HCT116 (cell line): Measurements from ENCODE around the gene RNF112. TPM values are rescaled to one million over a fixed set of nuclear protein-coding genes. Genes with fewer than 3 reads are reported as not detected.

Experiments used
- ATAC-seq: fragments of 200-7000 bp; cut with Tn5 transposase; 2 replicates; pipeline ENCODE4 v1.9.1; 2020; ENCODE audit warnings: mild to moderate bottlenecking, moderate library complexity
- BruUV-seq: library from RNA; stranded (reverse); fragments of 400-500 nt; replicated peaks from 2 replicates; lab custom pipeline; 2021; lab: Mats Ljungman, UMichigan
- CTCF ChIA-PET: fragments of 300-600 bp; sonication (Branson Sonifier 250); formaldehyde crosslinking; loops from one replicate; lab custom pipeline; 2021; ENCODE audit warnings: antibody characterized with exemption; lab: Charles Lee
- POLR2A ChIA-PET: fragments of 300-600, 350-600 bp; sonication (Branson Sonifier 250); formaldehyde crosslinking; loops from one replicate; lab custom pipeline; 2021; ENCODE audit warnings: antibody characterized with exemption; lab: Charles Lee
- RAD21 ChIA-PET, 2 experiments: fragments of 300-600 bp; sonication (Branson Sonifier 250); formaldehyde crosslinking; loops; one replicate each; lab custom pipeline; 2023; ENCODE audit warnings: low total read pairs in 2 of 2; ENCODE audit not compliant: uncharacterized antibody in 2 of 2, unreplicated experiment in 2 of 2, low non-redundant PET in 1 of 2; lab: Charles Lee
- DNase-seq: peaks from one replicate; pipeline ENCODE4 v3.0.0-alpha.2; 2010; ENCODE audit warnings: low read depth, low spot score
- H2AFZ ChIP-seq: fragments of 200-600 bp; shearing (Covaris generic), sonication (generic); 2 replicates; pipeline ENCODE4 v1.6.1; 2017; ENCODE audit warnings: low read depth, mixed run types, mixed read lengths, antibody characterized with exemption, low read length; ENCODE audit not compliant: poor library complexity, severe bottlenecking
- H3K27ac ChIP-seq: 2 replicates; pipeline ENCODE4 v1.5.1; 2012; ENCODE audit warnings: low read depth, low read length
- H3K27me3 ChIP-seq: fragments of 200-600 bp; sonication (generic); 2 replicates; pipeline ENCODE4 v1.6.1; 2016; ENCODE audit warnings: mixed run types, low read length, mixed read lengths; ENCODE audit not compliant: insufficient read depth
- H3K36me3 ChIP-seq, 2 experiments: fragments of 200-500 bp in 1 of 2; fragments of 200-600 bp in 1 of 2; sonication (Bioruptor generic) in 1 of 2; sonication (generic) in 1 of 2; 2 replicates each; pipeline versions ENCODE4 v1.5.1 to v1.6.1; 2014 to 2016; ENCODE audit warnings: low read length in 2 of 2, inconsistent platforms in 1 of 2, mixed read lengths in 1 of 2, mixed run types in 1 of 2; ENCODE audit not compliant: insufficient read depth in 2 of 2, control insufficient read depth in 1 of 2
- H3K4me1 ChIP-seq, 2 experiments: fragments of 200-600 bp in 1 of 2; sonication (generic) in 1 of 2; 2 replicates each; pipeline versions ENCODE4 v1.5.1 to v1.6.1; 2012 to 2017; ENCODE audit warnings: low read length in 2 of 2, inconsistent platforms in 1 of 2, mild to moderate bottlenecking in 1 of 2, mixed read lengths in 1 of 2, mixed run types in 1 of 2, moderate library complexity in 1 of 2; ENCODE audit not compliant: insufficient read depth in 2 of 2, control insufficient read depth in 1 of 2
- H3K4me2 ChIP-seq: fragments of 200-600 bp; sonication (generic); 2 replicates; pipeline ENCODE4 v1.6.1; 2017; ENCODE audit warnings: mixed run types, low read length, mixed read lengths
- H3K4me3 ChIP-seq, 2 experiments: fragments of 200-600 bp in 1 of 2; sonication (generic) in 1 of 2; replicated peaks in 1 of 2; 2 replicates each; pipeline ENCODE4 v1.5.1; 2011 to 2016; ENCODE audit warnings: low read length in 2 of 2, control low read depth in 1 of 2, low read depth in 1 of 2, mild to moderate bottlenecking in 1 of 2, mixed read lengths in 1 of 2, mixed run types in 1 of 2
- H3K79me2 ChIP-seq: fragments of 200-600 bp; sonication (generic); 2 replicates; pipeline ENCODE4 v1.6.1; 2017; ENCODE audit warnings: mild to moderate bottlenecking, mixed run types, low read length, moderate library complexity, mixed read lengths; ENCODE audit not compliant: insufficient read depth
- H3K9ac ChIP-seq: fragments of 200-600 bp; sonication (generic); 2 replicates; pipeline ENCODE4 v1.6.1; 2016; ENCODE audit warnings: low read length, mixed read lengths
- H3K9me2 ChIP-seq: fragments of 200-600 bp; sonication (generic), shearing (Covaris generic); 2 replicates; pipeline ENCODE4 v1.6.1; 2017; ENCODE audit warnings: mixed run types, mild to moderate bottlenecking, moderate library complexity; ENCODE audit not compliant: insufficient read depth
- H3K9me3 ChIP-seq, 2 experiments: fragments of 200-500 bp in 1 of 2; fragments of 200-600 bp in 1 of 2; sonication (Bioruptor generic) in 1 of 2; sonication (generic) in 1 of 2; 2 replicates each; pipeline ENCODE4 v1.6.1; 2014 to 2017; ENCODE audit warnings: low read length in 2 of 2, mixed read lengths in 2 of 2, inconsistent platforms in 1 of 2, low read depth in 1 of 2, mild to moderate bottlenecking in 1 of 2, mixed run types in 1 of 2, moderate library complexity in 1 of 2; ENCODE audit not compliant: control insufficient read depth in 1 of 2, insufficient read depth in 1 of 2
- H4K20me1 ChIP-seq: fragments of 200-600 bp; sonication (generic), shearing (Covaris generic); 2 replicates; pipeline ENCODE4 v1.6.1; 2017; ENCODE audit warnings: mixed run types, mild to moderate bottlenecking, moderate library complexity; ENCODE audit not compliant: insufficient read depth
- ATF3 ChIP-seq: IDR thresholded peaks from 2 replicates; pipeline ENCODE4 v1.6.1; 2012
- CBX3 ChIP-seq: IDR thresholded peaks from 2 replicates; pipeline ENCODE4 v1.6.1; 2012; ENCODE audit warnings: low read depth
- EGR1 ChIP-seq: IDR thresholded peaks from 2 replicates; pipeline ENCODE4 v1.6.1; 2012; ENCODE audit warnings: low read depth
- EZH2phosphoT487 ChIP-seq: fragments of 200-600 bp; IDR thresholded peaks from 2 replicates; pipeline ENCODE4 v1.6.1; 2018; ENCODE audit warnings: antibody characterized with exemption, borderline replicate concordance
- FOSL1 ChIP-seq: IDR thresholded peaks from 2 replicates; pipeline ENCODE4 v1.6.1; 2012; ENCODE audit warnings: low read depth
- JUND ChIP-seq: IDR thresholded peaks from 2 replicates; pipeline ENCODE4 v1.6.1; 2012
- MAX ChIP-seq: IDR thresholded peaks from 2 replicates; pipeline ENCODE4 v1.6.1; 2012
- POLR2A ChIP-seq: IDR thresholded peaks from 2 replicates; pipeline ENCODE4 v1.7.0; 2011; ENCODE audit warnings: borderline replicate concordance; ENCODE audit not compliant: insufficient read depth, insufficient read length; ENCODE audit errors: extremely low read depth
- RAD21 ChIP-seq: IDR thresholded peaks from 2 replicates; pipeline ENCODE4 v1.6.1; 2012; ENCODE audit warnings: low read depth, mild to moderate bottlenecking
- REST ChIP-seq: IDR thresholded peaks from 2 replicates; pipeline ENCODE4 v1.6.1; 2012; ENCODE audit warnings: low read depth
- ZBTB33 ChIP-seq: IDR thresholded peaks from 2 replicates; pipeline ENCODE4 v1.6.1; 2011; ENCODE audit warnings: mild to moderate bottlenecking, low read length, moderate library complexity; ENCODE audit not compliant: insufficient replicate concordance; ENCODE audit errors: extremely low read depth
- ZFX ChIP-seq: fragments of 450-650 bp; IDR thresholded peaks from 2 replicates; pipeline ENCODE4 v1.6.1; 2017
- ZNF274 ChIP-seq: fragments of 200-500 bp; sonication (Bioruptor generic); IDR thresholded peaks from 2 replicates; pipeline ENCODE4 v1.6.1; 2014; ENCODE audit warnings: mild to moderate bottlenecking, low read depth, low read length, inconsistent platforms
- intact Hi-C: fragments of 100-400 bp; cut with micrococcal nuclease; formaldehyde crosslinking; loops from 2 replicates; pipeline ENCODE4 v1.10.0; 2022
- total RNA-seq: library from RNA; stranded (reverse); gene quantifications from one replicate; pipeline ENCODE4 v1.2.1, GENCODE V29; 2021; ENCODE audit not compliant: unreplicated experiment

The RNF112 gene
- total RNA-seq, 1 experiment from 2014 or later = 0.98 TPM

- no TSS peak for BruUV-seq
- H4K20me1 ChIP-seq = no peaks in the 10 kb centered on the region
- RAD21 ChIA-PET = no interaction called here
- TF ChIP-seq JUND (no peak), CBX3 (no peak)
- H3K79me2 ChIP-seq = 0 out of 2 replicates have a peak, but pooled peaks cover 12% of the 10 kb centered on the region
- no peak overlapping the region for H3K4me3 ChIP-seq
- POLR2A ChIA-PET = interaction anchor here (0.8 to 1.0 kb wide), 2 partner anchors 13 to 113 kb away, joined by 3 to 5 read pairs; partner anchors contain the start of gene MAPK7
- no peak for ATAC-seq
- no peak for DNase-seq
- H3K36me3 ChIP-seq = 0 out of 4 replicates have a peak, but pooled peaks cover 0 to 5% of the 10 kb centered on the region in 2 experiments
- CTCF ChIA-PET = interaction anchor here (0.6 to 5.1 kb wide), 7 partner anchors 13 to 401 kb away, joined by 3 to 69 read pairs (median 4); partner anchors contain the start of gene MAPK7
- H3K4me1 ChIP-seq = peaks cover 12 to 46% of the 10 kb centered on the region in 2 experiments
- H3K27me3 ChIP-seq = no peaks in the 10 kb centered on the region
- no peaks in the 10 kb centered on the region for H3K9me3 ChIP-seq
- no peaks in the 10 kb centered on the region for H3K9me2 ChIP-seq
- H3K27ac ChIP-seq = no peak overlapping the region
- intact Hi-C loops = loop anchor here (5.0 kb wide), 2 partner anchors 142 to 387 kb away; no protein-coding TSS in a partner anchor
- no peak overlapping the region for H2AFZ ChIP-seq
- no peak overlapping the region for H3K9ac ChIP-seq
- no peak overlapping the region for H3K4me2 ChIP-seq
Observed at GRCh38 chr17:19364699-19365498, 46.1 kb upstream of the RNF112 start.

- no peak for ATAC-seq
- H3K27ac ChIP-seq = no peak overlapping the region
Observed at GRCh38 chr17:19365499-19365817, 45.6 kb upstream of the RNF112 start.

More at GRCh38 chr17:19365499-19365817, 45.6 kb upstream of the RNF112 start:
- ChIA-PET RAD21 (no interaction called here), POLR2A (interaction anchor here (0.8 to 1.0 kb wide), 2 partner anchors 12 to 112 kb away, joined by 3 to 5 read pairs; partner anchors contain the start of gene MAPK7), CTCF (interaction anchor here (0.6 to 5.1 kb wide), 7 partner anchors 13 to 401 kb away, joined by 3 to 69 read pairs (median 4); partner anchors contain the start of gene MAPK7)
- H3K27me3 ChIP-seq = no peaks in the 10 kb centered on the region
- H2AFZ ChIP-seq = no peak overlapping the region
- no peaks in the 10 kb centered on the region for H4K20me1 ChIP-seq
- intact Hi-C loops = no loop called here
- no peak for DNase-seq
- peaks cover 12 to 48% of the 10 kb centered on the region in 2 experiments for H3K4me1 ChIP-seq
- 0 out of 2 replicates have a peak, but pooled peaks cover 12% of the 10 kb centered on the region for H3K79me2 ChIP-seq
- no peak overlapping the region for H3K4me2 ChIP-seq
- no TSS peak for BruUV-seq
- no peaks in the 10 kb centered on the region for H3K9me3 ChIP-seq
- TF ChIP-seq MAX (no peak), ZFX (no peak), REST (no peak), EZH2phosphoT487 (no peak), FOSL1 (no peak), POLR2A (no peak), EGR1 (no peak), JUND (no peak), ZNF274 (no peak), RAD21 (no peak), ATF3 (no peak), ZBTB33 (no peak)
- no peaks in the 10 kb centered on the region for H3K36me3 ChIP-seq
- H3K9ac ChIP-seq = no peak overlapping the region
- H3K9me2 ChIP-seq = no peaks in the 10 kb centered on the region
- no peak overlapping the region for H3K4me3 ChIP-seq
